Panc1 (cell line): ENCODE data around the gene PDLIM4.

Experiments used
- POLR2AphosphoS5 ChIP-seq: IDR thresholded peaks from 2 replicates; pipeline ENCODE4 v1.6.1; 2012; ENCODE audit warnings: mild to moderate bottlenecking, low read depth, low read length, moderate library complexity
- TCF7L2 ChIP-seq: IDR thresholded peaks from 2 replicates; pipeline ENCODE4 v1.6.1; 2011; ENCODE audit warnings: mild to moderate bottlenecking, low read depth, low read length, inconsistent platforms
- TF ChIP-seq, protein P1 (sequence below): fragments of 450-650 bp; IDR thresholded peaks from 2 replicates; pipeline ENCODE4 v1.5.1; 2017; ENCODE audit warnings: mild to moderate bottlenecking

DNA sequence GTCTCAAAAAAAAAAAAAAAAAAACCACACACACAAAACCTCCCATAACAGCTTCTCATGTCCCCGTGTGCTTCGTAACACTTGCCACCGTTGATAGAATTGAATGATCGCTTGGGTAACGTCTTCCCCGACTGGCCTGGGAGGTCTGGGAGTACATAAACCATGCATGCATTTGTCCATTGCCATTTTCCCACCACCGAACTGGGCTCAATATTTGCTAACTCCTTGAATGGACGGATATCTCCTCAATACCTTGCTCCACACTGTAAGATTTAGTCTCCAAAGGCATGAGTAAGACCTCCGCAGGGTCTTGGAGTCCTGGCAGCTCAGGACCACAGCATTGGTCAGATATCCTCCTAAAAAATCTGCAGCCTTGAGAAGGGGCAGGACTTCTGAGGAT is 26.6 kb upstream of the PDLIM4 start:
- TF ChIP-seq, protein P1, sequence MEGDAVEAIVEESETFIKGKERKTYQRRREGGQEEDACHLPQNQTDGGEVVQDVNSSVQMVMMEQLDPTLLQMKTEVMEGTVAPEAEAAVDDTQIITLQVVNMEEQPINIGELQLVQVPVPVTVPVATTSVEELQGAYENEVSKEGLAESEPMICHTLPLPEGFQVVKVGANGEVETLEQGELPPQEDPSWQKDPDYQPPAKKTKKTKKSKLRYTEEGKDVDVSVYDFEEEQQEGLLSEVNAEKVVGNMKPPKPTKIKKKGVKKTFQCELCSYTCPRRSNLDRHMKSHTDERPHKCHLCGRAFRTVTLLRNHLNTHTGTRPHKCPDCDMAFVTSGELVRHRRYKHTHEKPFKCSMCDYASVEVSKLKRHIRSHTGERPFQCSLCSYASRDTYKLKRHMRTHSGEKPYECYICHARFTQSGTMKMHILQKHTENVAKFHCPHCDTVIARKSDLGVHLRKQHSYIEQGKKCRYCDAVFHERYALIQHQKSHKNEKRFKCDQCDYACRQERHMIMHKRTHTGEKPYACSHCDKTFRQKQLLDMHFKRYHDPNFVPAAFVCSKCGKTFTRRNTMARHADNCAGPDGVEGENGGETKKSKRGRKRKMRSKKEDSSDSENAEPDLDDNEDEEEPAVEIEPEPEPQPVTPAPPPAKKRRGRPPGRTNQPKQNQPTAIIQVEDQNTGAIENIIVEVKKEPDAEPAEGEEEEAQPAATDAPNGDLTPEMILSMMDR, result no peak
- TF ChIP-seq TCF7L2 (no peak), POLR2AphosphoS5 (no peak)
